Activated CD8-positive, alpha-beta T cell treated with anti-CD3 and anti-CD28 coated beads for 36 hours (primary cell): Measurements from ENCODE around the gene NKD1. TPM values are rescaled to one million over a fixed set of nuclear protein-coding genes. Genes with fewer than 3 reads are reported as not detected.

ENCODE experiments used
- ATAC-seq: fragments of 200-7000 bp; cut with Tn5 transposase; one replicate; pipeline ENCODE4 v1.10.0; 2021; ENCODE audit warnings: mild to moderate bottlenecking, moderate library complexity
- CTCF ChIA-PET: fragments of 350-600 bp; sonication (Branson Sonifier 250); formaldehyde crosslinking; loops from one replicate; lab custom pipeline; 2021; ENCODE audit warnings: antibody characterized with exemption; lab: Charles Lee
- POLR2A ChIA-PET: fragments of 350-600 bp; sonication (Branson Sonifier 250); formaldehyde crosslinking; loops from one replicate; lab custom pipeline; 2021; ENCODE audit warnings: antibody characterized with exemption; lab: Charles Lee
- DNase-seq: peaks from one replicate; pipeline ENCODE4 v3.0.0-alpha.2; 2020
- H3K27ac Mint-ChIP-seq: one replicate; pipeline ENCODE4 v1.8.0; 2021; ENCODE audit warnings: mild to moderate bottlenecking, mixed read lengths
- H3K27me3 Mint-ChIP-seq: one replicate; pipeline ENCODE4 v1.8.0; 2021; ENCODE audit warnings: mixed read lengths
- H3K36me3 Mint-ChIP-seq: one replicate; pipeline ENCODE4 v1.8.0; 2021; ENCODE audit warnings: low read depth, mixed read lengths
- H3K4me1 Mint-ChIP-seq: one replicate; pipeline ENCODE4 v1.8.0; 2021; ENCODE audit warnings: low read depth, mixed read lengths
- H3K4me3 Mint-ChIP-seq: one replicate; pipeline ENCODE4 v1.8.0; 2021; ENCODE audit warnings: mild to moderate bottlenecking, moderate library complexity, mixed read lengths
- H3K9me3 Mint-ChIP-seq: one replicate; pipeline ENCODE4 v1.8.0; 2021; ENCODE audit warnings: mixed read lengths
- intact Hi-C: fragments of 100-400 bp; cut with micrococcal nuclease; formaldehyde crosslinking; loops from one replicate; pipeline ENCODE4 v1.10.0; 2022
- total RNA-seq, 2 experiments: library from RNA; stranded (reverse); gene quantifications; one replicate each; pipeline ENCODE4 v1.2.3, GENCODE V29; 2021
- TF ChIP-seq, protein P1 (sequence below): fragments of 200-600 bp; IDR thresholded peaks from one replicate; pipeline ENCODE4 v1.8.0; 2022; ENCODE audit warnings: antibody characterized with exemption, mild to moderate bottlenecking

Gene NKD1
- total RNA-seq, 2 experiments from 2014 or later: 1.9 to 3.6 TPM

DNA sequence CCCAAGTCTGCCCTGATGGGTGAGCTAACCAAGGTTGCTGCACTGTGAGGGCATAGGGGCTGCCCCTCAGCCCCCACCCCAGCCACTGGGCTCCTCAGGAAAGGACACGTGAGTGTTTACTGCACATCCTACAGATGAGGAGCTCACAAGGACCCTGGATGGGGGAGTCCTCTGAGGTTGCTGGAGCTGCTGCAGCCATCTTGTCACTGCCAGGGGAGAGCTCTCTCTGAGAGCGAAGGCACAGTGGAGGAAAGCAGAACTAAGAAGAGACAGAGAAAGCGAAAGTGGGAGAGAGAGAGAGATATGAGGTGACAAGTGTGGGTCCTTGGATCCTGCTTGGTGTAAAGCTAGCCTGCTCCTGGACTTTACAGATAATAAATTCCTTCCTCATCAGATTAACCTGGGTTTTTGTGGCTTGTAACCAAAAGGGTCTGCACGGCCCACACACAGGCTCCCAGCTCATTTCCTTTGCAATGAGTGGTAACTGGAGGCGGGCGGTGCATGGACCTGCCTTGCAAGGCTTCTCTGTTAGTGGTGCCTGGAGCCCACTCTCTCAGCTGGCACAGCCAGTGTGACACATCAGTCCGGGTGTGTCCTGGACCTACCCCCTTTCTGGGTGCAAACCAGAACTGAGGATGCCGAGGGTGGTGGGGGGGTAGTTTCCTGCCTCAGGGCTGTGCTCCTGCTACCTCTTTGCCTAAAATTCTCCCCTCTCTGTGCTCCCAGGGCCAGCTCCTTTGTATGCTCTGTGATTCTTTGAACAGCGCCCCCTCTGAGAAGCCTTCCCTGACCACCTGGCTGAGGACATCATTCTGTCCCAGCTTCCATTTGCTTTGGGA is 118.7 kb downstream of the NKD1 start:
- ChIA-PET POLR2A (interaction anchor here (0.8 to 9.5 kb wide), 10 partner anchors 13 to 314 kb away, joined by 3 to 59 read pairs (median 3); partner anchors contain the start of gene SNX20), CTCF (interaction anchor here (0.7 to 17.8 kb wide), 43 partner anchors 12 to 642 kb away, joined by 3 to 340 read pairs (median 7); partner anchors contain the start of genes BRD7, CNEP1R1, CYLD and SNX20)
- DNase-seq (peak; percentile 80), ATAC-seq (peak; percentile 81)
- peaks cover 14% of the 10 kb centered on the region for H3K36me3 Mint-ChIP-seq
- peaks cover 34% of the 10 kb centered on the region for H3K4me1 Mint-ChIP-seq
- H3K4me3 Mint-ChIP-seq: peak overlapping the region; percentile 53
- intact Hi-C loops: loop anchor here (5.0 to 10.0 kb wide), 2 partner anchors 80 to 302 kb away; partner anchors contain the start of gene BRD7
- peak overlapping the region; percentile 81 for H3K27ac Mint-ChIP-seq
- TF ChIP-seq, protein P1, sequence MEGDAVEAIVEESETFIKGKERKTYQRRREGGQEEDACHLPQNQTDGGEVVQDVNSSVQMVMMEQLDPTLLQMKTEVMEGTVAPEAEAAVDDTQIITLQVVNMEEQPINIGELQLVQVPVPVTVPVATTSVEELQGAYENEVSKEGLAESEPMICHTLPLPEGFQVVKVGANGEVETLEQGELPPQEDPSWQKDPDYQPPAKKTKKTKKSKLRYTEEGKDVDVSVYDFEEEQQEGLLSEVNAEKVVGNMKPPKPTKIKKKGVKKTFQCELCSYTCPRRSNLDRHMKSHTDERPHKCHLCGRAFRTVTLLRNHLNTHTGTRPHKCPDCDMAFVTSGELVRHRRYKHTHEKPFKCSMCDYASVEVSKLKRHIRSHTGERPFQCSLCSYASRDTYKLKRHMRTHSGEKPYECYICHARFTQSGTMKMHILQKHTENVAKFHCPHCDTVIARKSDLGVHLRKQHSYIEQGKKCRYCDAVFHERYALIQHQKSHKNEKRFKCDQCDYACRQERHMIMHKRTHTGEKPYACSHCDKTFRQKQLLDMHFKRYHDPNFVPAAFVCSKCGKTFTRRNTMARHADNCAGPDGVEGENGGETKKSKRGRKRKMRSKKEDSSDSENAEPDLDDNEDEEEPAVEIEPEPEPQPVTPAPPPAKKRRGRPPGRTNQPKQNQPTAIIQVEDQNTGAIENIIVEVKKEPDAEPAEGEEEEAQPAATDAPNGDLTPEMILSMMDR: no peak
- H3K9me3 Mint-ChIP-seq: peaks cover 9% of the 10 kb centered on the region
- H3K27me3 Mint-ChIP-seq: no peaks in the 10 kb centered on the region

DNA sequence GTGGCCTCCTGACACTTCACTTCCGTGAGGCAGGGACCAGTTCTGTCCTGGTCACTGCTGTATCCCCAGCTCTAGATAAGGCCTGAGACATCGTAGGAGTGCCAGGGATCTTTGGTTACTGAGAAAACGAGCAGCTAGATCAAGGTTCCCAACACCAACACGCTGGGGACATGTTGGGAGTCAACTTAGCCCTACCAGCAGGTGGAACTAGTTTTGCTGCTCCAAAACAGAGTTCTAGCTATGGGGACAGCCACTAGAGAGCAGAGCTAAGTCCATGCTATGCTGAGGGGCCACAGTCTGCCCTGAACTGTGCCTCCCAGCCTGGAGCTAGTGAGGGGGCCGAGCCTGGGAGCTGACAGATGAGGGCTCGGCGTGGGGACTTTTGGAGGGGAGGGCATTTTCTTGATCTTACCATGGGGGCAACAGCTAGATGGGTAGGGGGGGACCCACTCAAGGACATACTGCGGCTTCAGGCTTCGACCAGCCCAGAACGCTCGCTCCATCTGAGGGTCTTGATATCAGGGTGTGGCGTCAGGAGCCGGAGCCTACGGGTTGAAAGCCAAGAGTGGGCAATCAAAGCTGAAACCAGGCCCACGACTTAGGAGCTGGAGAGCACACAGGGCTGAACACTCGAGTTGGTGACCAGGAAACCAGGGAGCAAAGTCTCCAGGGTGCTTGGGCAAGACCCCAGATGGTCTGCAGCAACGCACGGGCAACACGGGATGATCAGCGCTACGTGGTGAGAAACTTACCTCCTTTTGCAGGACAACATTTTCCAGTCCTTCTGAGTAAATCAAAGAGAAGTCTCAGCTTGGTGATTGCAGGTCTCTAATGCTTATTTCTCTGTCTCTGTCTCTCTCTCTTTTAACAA is 119.5 kb downstream of the NKD1 start:
- intact Hi-C loops: loop anchor here (5.0 to 10.0 kb wide), 2 partner anchors 80 to 303 kb away; partner anchors contain the start of gene BRD7
- CTCF ChIA-PET: interaction anchor here (0.6 to 17.8 kb wide), 34 partner anchors 12 to 643 kb away, joined by 3 to 340 read pairs (median 6); partner anchors contain the start of genes BRD7, CNEP1R1, CYLD and SNX20
- Mint-ChIP-seq H3K4me3 (peak overlapping the region; percentile 53), H3K4me1 (peaks cover 34% of the 10 kb centered on the region), H3K9me3 (peaks cover 18% of the 10 kb centered on the region), H3K27ac (peak overlapping the region; percentile 81), H3K36me3 (peaks cover 23% of the 10 kb centered on the region), H3K27me3 (no peaks in the 10 kb centered on the region)
- DNase-seq (peak; percentile 17), ATAC-seq (no peak)
- TF ChIP-seq, protein P1: no peak
- POLR2A ChIA-PET: interaction anchor here (0.8 to 9.5 kb wide), 7 partner anchors 13 to 315 kb away, joined by 3 to 59 read pairs (median 4); partner anchors contain the start of gene SNX20

DNA sequence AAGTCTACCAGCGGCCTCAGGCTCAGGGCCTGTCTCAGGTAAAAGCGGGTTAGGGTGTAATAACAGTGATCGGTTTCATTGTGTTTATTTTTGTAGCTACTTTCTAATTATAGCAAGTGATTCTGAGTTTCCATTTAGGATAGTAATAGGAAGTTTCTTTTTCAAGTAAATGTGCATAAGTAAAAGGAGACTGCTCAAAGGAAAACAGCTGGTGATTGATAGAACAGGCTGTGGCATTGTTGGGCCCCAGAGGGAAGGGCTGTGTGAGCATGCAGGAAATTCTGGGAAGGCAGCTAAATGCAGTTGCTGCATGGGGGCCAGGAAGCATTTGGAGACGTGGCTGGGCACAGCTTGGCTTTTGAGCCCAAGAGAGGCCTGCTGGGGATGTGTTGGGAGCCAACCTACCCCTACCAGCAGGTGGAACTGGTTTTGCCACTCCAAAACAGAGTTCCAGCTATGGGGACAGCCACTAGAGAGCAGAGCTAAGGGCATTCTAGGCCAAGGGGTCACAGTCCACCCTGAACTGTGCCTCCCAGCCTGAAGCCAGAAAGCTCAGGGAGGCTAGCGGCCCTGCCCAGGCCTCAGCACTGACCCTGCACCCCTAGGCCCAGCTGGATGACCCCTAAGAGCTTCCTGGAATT is 120.3 kb downstream of the NKD1 start:
- intact Hi-C loops: loop anchor here (5.0 to 10.0 kb wide), 2 partner anchors 79 to 304 kb away; partner anchors contain the start of gene BRD7
- TF ChIP-seq, protein P1: no peak
- peak overlapping the region; percentile 81 for H3K27ac Mint-ChIP-seq
- H3K4me3 Mint-ChIP-seq: no peak overlapping the region
- peaks cover 34% of the 10 kb centered on the region for H3K4me1 Mint-ChIP-seq
- POLR2A ChIA-PET: interaction anchor here (1.1 to 9.5 kb wide), 2 partner anchors 12 to 316 kb away, joined by 3 to 59 read pairs; partner anchors contain the start of gene SNX20
- DNase-seq (no peak), ATAC-seq (no peak)
- no peaks in the 10 kb centered on the region for H3K27me3 Mint-ChIP-seq
- CTCF ChIA-PET: interaction anchor here (0.6 to 17.8 kb wide), 18 partner anchors 11 to 643 kb away, joined by 3 to 340 read pairs (median 10); partner anchors contain the start of genes BRD7, CNEP1R1, CYLD and SNX20
- H3K9me3 Mint-ChIP-seq: peaks cover 22% of the 10 kb centered on the region
- H3K36me3 Mint-ChIP-seq: peaks cover 29% of the 10 kb centered on the region

DNA sequence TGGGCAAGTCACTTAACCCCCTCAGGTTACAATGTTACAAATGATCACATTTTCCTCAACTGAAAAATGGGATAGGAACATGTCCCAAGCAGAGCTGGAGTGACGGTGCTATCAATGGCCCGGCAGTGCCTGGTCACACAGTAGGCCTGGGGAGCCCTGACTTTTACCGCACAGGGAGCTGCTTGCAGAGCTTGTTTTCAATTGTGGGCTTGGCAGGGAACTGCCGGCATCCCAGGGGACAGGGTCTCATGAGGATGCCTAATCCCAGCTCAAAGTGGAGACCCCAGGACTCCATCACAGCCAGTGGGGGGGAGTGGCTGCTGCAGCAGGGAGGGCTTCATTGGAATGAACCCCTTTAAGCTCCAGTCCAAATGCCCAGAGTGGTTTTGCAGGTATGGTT is 121.5 kb downstream of the NKD1 start:
- POLR2A ChIA-PET: interaction anchor here (0.9 to 9.5 kb wide), 2 partner anchors 11 to 18 kb away, joined by 3 to 59 read pairs; partner anchors contain the start of gene SNX20
- Mint-ChIP-seq H3K9me3 (peaks cover 25% of the 10 kb centered on the region), H3K36me3 (peaks cover 41% of the 10 kb centered on the region), H3K27me3 (no peaks in the 10 kb centered on the region), H3K27ac (no peak overlapping the region), H3K4me3 (no peak overlapping the region), H3K4me1 (peaks cover 33% of the 10 kb centered on the region)
- TF ChIP-seq, protein P1: no peak
- CTCF ChIA-PET: interaction anchor here (2.5 to 17.8 kb wide), 5 partner anchors 10 to 342 kb away, joined by 10 to 340 read pairs (median 168); partner anchors contain the start of gene SNX20
- DNase-seq (no peak), ATAC-seq (no peak)
- intact Hi-C loops: loop anchor here (5.0 to 10.0 kb wide), 2 partner anchors 78 to 305 kb away; partner anchors contain the start of gene BRD7
